ENCODE data around the gene HBE1.
"Not testable (repeated sequence)": the region's sequence is repeated elsewhere in the genome, so short reads cannot be mapped to it uniquely, and the experiment has no call there.

HBE1 gene

DNA sequence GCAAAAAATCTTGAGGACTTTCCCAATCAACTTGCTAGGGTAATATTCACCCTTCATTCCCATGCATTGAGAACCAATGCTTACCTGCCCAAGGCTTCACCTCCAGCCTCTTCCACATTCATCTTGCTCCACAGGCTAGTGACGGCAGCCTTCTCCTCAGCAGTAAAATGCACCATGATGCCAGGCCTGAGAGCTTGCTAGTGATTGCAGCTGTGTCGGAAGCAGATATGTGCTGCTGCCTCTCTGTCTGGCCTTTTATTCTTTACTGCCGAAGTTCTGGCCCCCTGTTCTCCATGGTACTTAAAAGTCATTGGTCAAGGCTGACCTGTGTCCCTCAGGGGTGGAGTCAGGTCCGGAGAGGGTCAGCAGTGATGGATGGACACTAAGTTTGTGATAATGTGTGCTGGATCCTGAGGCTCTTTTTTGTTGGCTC is at the start of gene HBE1:
HBE1 (minus strand) TSS at position 231 of the 433 bp plus-strand sequence; CDS start at position 176, 55 bp downstream.
- no peak for DNase-seq (ENCODE audit: low read depth)

DNA sequence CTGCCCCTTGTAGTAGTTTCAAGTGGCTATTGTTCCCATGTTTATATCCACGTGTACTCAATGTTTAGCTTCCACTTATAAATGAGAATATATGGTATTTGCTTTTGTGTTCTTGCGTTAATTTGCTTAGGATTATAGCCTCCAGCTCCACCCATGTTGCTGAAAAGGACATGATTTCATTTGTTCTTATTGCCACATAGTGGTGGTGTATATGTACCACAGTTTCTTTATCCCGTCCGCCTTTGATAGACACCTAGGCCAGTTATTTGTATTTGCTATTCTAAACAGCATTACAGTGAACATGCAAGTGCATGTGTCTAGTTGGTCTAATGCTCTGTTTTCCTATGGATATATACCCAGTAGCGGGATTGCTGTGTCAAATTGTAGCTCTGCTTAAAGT is 47.5 kb upstream of the HBE1 start:
- no peak for DNase-seq (ENCODE audit: low read depth)

DNA sequence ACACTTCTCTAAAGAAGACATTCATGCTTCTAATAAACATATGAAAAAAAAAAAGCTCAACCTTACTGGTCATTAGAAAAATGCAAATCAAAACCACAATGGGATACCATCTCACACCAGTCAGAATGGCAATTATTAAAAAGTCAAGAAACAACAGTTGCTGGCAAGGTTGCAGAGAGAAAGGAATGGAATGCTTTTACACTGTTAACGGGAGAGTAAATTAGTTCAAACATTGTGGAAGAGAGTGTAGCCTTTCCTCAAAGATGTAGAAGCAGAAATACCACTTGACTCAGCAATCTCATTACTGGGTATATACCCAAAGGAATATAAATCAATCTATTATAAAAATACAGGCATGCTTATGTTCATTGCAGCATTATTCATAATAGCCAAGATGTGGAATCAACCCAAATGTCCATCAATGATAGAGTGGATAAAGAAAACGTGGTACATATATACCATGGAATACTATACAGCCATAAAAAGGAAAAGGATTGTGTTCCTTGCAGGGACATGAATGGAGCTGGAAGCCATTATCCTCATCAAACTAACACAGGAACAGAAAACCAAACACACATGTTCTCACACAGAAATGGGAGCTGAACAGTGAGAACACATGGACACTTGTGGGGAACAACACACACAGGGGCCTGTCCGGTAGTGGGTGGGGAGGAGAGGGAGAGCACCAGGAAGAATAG is 43.7 kb upstream of the HBE1 start:
- not testable (repeated sequence) for DNase-seq (ENCODE audit: low read depth)

- no peak for DNase-seq (ENCODE audit: low read depth)
Measured at GRCh38 chr11:5310423-5310822, 40.7 kb upstream of the HBE1 start.

DNA sequence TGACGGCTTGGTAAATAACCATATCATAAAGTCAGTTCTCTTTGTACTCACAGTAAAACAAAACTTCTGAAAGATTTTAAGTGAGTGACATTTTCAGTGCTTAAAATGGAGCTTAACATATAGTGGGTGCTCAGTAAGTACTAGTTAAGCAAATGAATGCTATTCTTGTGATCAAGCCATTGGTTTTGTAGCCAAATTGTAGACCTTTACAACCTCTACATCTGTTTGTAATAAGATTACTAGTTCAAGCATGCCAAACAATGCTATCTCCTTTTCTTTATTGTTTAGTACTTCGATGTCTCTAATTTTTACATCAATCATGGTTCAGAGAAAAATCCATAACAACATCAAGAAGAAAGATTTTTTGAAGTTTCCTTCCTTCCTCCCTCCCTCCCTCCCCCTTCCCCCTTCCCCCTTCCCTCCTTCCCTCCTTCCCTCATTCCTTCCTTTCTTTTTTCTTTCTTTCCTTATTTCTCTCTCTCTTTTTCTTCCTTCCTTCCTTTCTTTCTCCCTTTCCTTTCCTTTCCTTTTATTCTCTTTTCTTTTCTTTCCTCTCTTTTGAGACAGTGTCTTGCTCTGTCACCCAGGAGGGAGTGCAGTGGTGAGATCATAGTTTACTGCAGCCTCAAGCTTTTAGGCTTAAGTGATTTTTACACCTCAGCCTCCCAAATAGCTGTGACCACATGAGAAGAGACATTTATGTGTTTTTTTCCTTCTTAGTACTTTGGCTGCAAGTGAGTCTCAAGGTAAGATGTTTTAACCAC is 37.7 kb upstream of the HBE1 start:
- DNase-seq (ENCODE audit: low read depth): no peak

DNA sequence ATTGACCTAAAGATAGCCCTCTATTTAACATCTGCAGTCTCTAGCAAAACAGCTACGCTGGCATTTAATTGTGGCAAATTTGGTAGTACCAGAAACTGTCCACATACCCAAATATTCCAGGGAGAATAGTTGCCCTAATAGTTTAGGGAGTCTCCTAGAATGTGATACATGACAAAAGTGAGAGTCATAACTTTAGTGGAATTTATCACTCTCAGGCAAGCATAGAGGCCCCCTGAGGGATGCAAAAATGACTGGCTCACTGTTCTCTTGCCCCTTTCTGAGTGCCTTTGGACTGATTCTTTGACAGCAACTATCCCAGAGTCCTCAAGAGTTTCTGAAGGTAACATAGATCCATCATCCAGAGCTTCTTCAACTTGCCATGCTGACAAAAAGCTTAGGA is 34.3 kb upstream of the HBE1 start:
- no peak for DNase-seq (ENCODE audit: low read depth)

DNA sequence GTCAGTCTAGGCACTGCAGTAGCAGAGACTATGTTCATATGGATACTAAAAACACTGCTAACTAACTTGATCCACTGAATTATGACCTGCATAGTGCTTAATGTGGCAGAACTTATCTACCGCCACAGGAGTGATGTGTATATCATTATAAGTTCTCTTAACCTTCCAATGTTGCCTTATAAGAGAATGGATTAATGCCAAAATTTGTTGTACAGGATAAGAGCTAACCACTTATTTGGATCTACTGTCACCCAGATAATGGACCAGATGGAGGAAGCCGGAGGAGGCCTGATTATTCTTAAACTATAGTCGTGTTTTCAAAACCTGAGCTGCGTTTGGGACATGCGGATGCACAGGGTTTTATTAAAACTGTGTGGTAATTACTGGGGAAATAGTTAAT is 33.9 kb upstream of the HBE1 start:
- no peak for DNase-seq (ENCODE audit: low read depth)

GRCh38 chr11:5301846-5302245 is 32.1 kb upstream of the HBE1 start, which contains the start of gene OR51B4:
Gene OR51B4, minus strand, starts transcription at chr11:5301946. Its CDS starts 0 bp downstream, at chr11:5301946.
- no peak for DNase-seq (ENCODE audit: low read depth)

- no peak for DNase-seq (ENCODE audit: low read depth)
Measured at GRCh38 chr11:5300251-5300650, 30.5 kb upstream of the HBE1 start.

DNA sequence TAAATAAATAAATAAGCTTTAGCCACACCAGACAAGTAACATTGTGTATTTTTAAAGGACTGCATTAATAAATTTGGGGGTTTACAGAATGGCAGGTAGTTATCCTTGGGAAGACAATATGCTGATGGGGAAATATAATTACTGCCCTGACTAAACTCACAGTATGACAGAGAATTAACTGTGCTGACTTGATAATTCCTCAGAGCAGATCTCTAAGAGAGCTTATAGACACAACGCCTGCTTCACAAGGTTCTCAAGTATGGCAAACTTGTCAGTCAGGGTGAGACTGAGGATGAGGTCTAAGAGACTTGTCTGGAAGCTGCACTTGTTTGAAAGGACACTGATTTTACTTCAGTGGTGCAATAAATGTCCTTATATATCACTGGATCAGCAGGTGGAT is 28.7 kb upstream of the HBE1 start:
- no peak for DNase-seq (ENCODE audit: low read depth)

DNA sequence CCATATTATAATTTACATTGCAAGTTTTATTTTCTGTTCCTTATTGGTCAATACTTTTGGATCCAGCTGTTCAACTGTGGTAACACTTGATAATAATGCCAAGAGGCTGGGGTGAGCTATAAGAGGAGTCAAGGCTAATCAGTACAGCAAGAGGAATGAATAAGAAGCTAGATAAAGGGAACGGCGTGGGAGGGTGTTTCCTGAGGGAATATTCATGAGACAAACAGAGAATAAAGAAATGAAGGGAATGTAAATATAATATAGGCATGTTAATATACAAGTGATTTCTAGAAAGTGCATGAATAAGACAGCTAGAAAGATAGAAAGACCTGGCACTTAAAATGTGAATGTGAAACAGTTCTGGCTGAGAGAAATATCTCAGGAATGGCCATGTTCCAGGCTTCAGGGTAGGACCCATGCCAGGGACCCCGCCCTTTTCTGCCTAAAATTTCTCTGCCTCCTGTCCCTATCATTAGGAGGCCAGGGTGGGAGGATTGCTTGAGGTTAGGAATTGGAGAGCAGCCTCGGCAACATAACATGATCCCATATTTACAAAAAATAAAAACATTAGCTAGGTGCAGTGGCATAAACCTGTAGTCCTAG is 28.1 kb upstream of the HBE1 start:
- no peak for DNase-seq (ENCODE audit: low read depth)

DNA sequence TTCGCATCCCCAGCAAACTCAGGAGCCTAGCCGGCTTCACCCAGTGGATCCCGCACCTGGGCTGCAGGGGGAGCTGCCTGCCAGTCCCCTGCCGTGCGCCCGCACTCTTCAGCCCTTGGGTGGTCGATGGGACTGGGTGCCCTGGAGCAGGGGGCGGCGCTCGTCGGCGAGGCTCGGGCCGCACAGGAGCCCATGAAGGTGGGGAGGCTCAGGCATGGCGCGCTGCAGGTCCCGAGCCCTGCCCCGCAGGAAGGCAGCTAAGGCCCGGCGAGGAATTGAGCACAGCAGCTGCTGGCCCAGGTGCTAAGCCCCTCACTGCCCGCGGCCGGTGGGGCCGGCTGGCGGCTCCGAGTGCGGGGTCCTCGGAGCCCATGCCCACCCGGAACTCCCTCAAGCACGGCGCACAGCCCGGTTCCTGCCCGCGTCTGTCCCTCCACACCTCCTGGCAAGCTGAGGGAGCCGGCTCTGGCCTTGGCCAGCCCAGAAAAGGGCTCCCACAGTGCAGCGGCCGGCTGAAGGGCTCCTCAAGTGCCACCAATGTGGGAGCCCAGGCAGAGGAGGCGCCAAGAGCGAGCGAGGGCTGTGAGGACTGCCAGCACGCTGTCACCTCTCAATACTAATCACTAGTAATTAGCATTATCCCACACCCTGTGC is 24.7 kb upstream of the HBE1 start:
- not testable (repeated sequence) for DNase-seq (ENCODE audit: low read depth)

GRCh38 chr11:5293028-5293427 is 23.3 kb upstream of the HBE1 start:
- no peak for DNase-seq (ENCODE audit: low read depth)

GRCh38 chr11:5291207-5291838 is 21.6 kb upstream of the HBE1 start:
- DNase-seq (ENCODE audit: low read depth): no peak

- no peak for DNase-seq (ENCODE audit: low read depth)
Measured at GRCh38 chr11:5290106-5290505, 20.4 kb upstream of the HBE1 start.

GRCh38 chr11:5289696-5290095 is 20.0 kb upstream of the HBE1 start:
- no peak for DNase-seq (ENCODE audit: low read depth)

- DNase-seq (ENCODE audit: low read depth): no peak
Measured at GRCh38 chr11:5288906-5289550, 19.3 kb upstream of the HBE1 start.

- DNase-seq (ENCODE audit: low read depth): no peak
Measured at GRCh38 chr11:5288108-5288905, 18.6 kb upstream of the HBE1 start.

- DNase-seq (ENCODE audit: low read depth): no peak
Measured at GRCh38 chr11:5286901-5287300, 17.2 kb upstream of the HBE1 start.

- DNase-seq (ENCODE audit: low read depth): no peak
Measured at GRCh38 chr11:5286351-5286750, 16.6 kb upstream of the HBE1 start.
